Measurements from ENCODE around the gene TREML1. TPM values are rescaled to one million over a fixed set of nuclear protein-coding genes. Genes with fewer than 3 reads are reported as not detected.

TREML1 gene
- total and polyA plus RNA-seq, 7 donors, result 0.04 to 0.39 TPM; not detected in 5

- DNase-seq (no peak), ATAC-seq (no peak)
- no peaks in the 10 kb centered on the region for H3K36me3 ChIP-seq (ENCODE audit: insufficient read depth in 1 of 2, low read depth in 1 of 2)
- intact Hi-C loops (cut with DNase I), result no loop called here
- no peak overlapping the region for H3K27ac ChIP-seq
- H3K27me3 ChIP-seq (ENCODE audit: insufficient read depth in 3 of 3, low read length in 2 of 3), result peaks cover 0 to 2% (median 0%) of the 10 kb centered on the region in 3 donors
- TF ChIP-seq CTCF (IDR thresholded peaks at IDR 0.05), result no peak
- H3K4me1 ChIP-seq, result no peaks in the 10 kb centered on the region
- 73 to 83% (median 78%) methylated on average over 13 of the region's 13 CpGs for WGBS, 3 donors
- no peak overlapping the region for H3K4me3 ChIP-seq
- no peaks in the 10 kb centered on the region for H3K9me3 ChIP-seq
Measured at GRCh38 chr6:41161851-41162552, 7.9 kb upstream of the TREML1 start.

- peaks cover 0 to 2% (median 0%) of the 10 kb centered on the region in 3 donors for H3K27me3 ChIP-seq (ENCODE audit: insufficient read depth in 3 of 3, low read length in 2 of 3)
- 85 to 99% (median 95%) methylated on average over 10 of the region's 10 CpGs for whole genome bisulfite sequencing, 3 donors
- no peak for ATAC-seq
- no peak for DNase-seq
- no peaks in the 10 kb centered on the region for H3K9me3 ChIP-seq
- intact Hi-C loops (cut with DNase I), result no loop called here
- H3K4me1 ChIP-seq, result no peaks in the 10 kb centered on the region
- no peak for TF ChIP-seq CTCF (IDR thresholded peaks at IDR 0.05)
- no peak overlapping the region for H3K27ac ChIP-seq
- no peaks in the 10 kb centered on the region for H3K36me3 ChIP-seq (ENCODE audit: insufficient read depth in 1 of 2, low read depth in 1 of 2)
- H3K4me3 ChIP-seq, result no peak overlapping the region
Measured at GRCh38 chr6:41161380-41161779, 7.2 kb upstream of the TREML1 start.

GRCh38 chr6:41160933-41161332, 6.8 kb upstream of the TREML1 start:
- Histone ChIP-seq H3K27me3 (ENCODE audit: insufficient read depth in 3 of 3, low read length in 2 of 3) (peaks cover 0 to 2% (median 0%) of the 10 kb centered on the region in 3 donors), H3K9me3 (no peaks in the 10 kb centered on the region), H3K4me3 (no peak overlapping the region), H3K4me1 (no peaks in the 10 kb centered on the region), H3K36me3 (ENCODE audit: insufficient read depth in 1 of 2, low read depth in 1 of 2) (no peaks in the 10 kb centered on the region), H3K27ac (no peak overlapping the region)
- ATAC-seq, result no peak
- 76 to 83% (median 77%) methylated on average over 3 of the region's 3 CpGs for WGBS, 3 donors
- intact Hi-C loops (cut with DNase I), result no loop called here
- no peak for DNase-seq
- TF ChIP-seq CTCF (IDR thresholded peaks at IDR 0.05), result no peak

GRCh38 chr6:41159415-41160082, 5.4 kb upstream of the TREML1 start:
- Histone ChIP-seq H3K4me1 (no peaks in the 10 kb centered on the region), H3K27me3 (ENCODE audit: insufficient read depth in 3 of 3, low read length in 2 of 3) (peaks cover 0 to 2% (median 0%) of the 10 kb centered on the region in 3 donors), H3K27ac (no peak overlapping the region), H3K4me3 (no peak overlapping the region), H3K9me3 (no peaks in the 10 kb centered on the region), H3K36me3 (ENCODE audit: insufficient read depth in 1 of 2, low read depth in 1 of 2) (no peaks in the 10 kb centered on the region)
- TF ChIP-seq CTCF (IDR thresholded peaks at IDR 0.05), result no peak
- intact Hi-C loops (cut with DNase I), result no loop called here
- ATAC-seq (no peak), DNase-seq (no peak)
- 50 to 53% (median 53%) methylated on average over 12 of the region's 12 CpGs for WGBS, 3 donors
